Measurements from ENCODE around the gene RSPO4.

GRCh38 chr20:910132-910869 is 91.8 kb downstream of the RSPO4 start:
- TF ChIP-seq CTCF (IDR thresholded peaks at IDR 0.05), result no peak
- no peak for TF ChIP-seq POLR2AphosphoS5 (IDR thresholded peaks at IDR 0.05)

Data from stomach (tissue), 4 donors.